Uterus (tissue), 4 donors: ENCODE measurements around the gene TANC1. TPM values are rescaled to one million over a fixed set of nuclear protein-coding genes. Genes with fewer than 3 reads are reported as not detected.

ENCODE experiments used
- DNase-seq, 2 donors: peaks; one replicate each; pipeline ENCODE4 v3.0.0-alpha.2; 2019 to 2020
- H3K27ac ChIP-seq, 2 donors: fragments of 200-600 bp; sonication (generic); 1 replicate in 1 of 2; 2 replicates in 1 of 2; pipeline ENCODE4 v1.5.1; 2016 to 2018
- H3K27me3 ChIP-seq, 2 donors: fragments of 200-600 bp; sonication (generic); one replicate each; pipeline ENCODE4 v1.5.1; 2018 to 2019; ENCODE audit warnings: control low read depth in 1 of 2
- H3K36me3 ChIP-seq, 2 donors: fragments of 200-600 bp; sonication (generic); one replicate each; pipeline ENCODE4 v1.5.1; 2019; ENCODE audit warnings: control low read depth in 1 of 2
- H3K4me1 ChIP-seq, 2 donors: fragments of 200-600 bp; sonication (generic); one replicate each; pipeline ENCODE4 v1.5.1; 2018 to 2019; ENCODE audit warnings: control low read depth in 1 of 2
- H3K4me3 ChIP-seq, 2 donors: fragments of 200-600 bp; sonication (generic); 1 replicate in 1 of 2; 2 replicates in 1 of 2; pipeline ENCODE4 v1.5.1; 2018 to 2019; ENCODE audit warnings: mild to moderate bottlenecking in 1 of 2
- H3K9me3 ChIP-seq, 2 donors: fragments of 200-600 bp; sonication (generic); one replicate each; pipeline ENCODE4 v1.5.1; 2019; ENCODE audit warnings: control low read depth in 1 of 2
- POLR2A ChIP-seq, 2 donors: fragments of 450-650 bp; IDR thresholded peaks; one replicate each; pipeline ENCODE4 v1.6.1; 2016; ENCODE audit warnings: antibody characterized with exemption in 2 of 2, mild to moderate bottlenecking in 1 of 2, moderate library complexity in 1 of 2
- intact Hi-C: fragments of 100-400 bp; cut with DNase I; formaldehyde crosslinking; loops from one replicate; pipeline ENCODE4 v1.15.1; 2023; ENCODE audit warnings: low total_unique reads
- total RNA-seq, 4 donors: library from RNA; depleted of rRNA in 3 of 4; stranded (reverse); fragments of >200 nt in 3 of 4; gene quantifications; one replicate each; pipeline versions ENCODE4 v1.1.0 to v1.2.4, GENCODE V29; 2014 to 2023
- TF ChIP-seq, protein P1 (sequence below), 4 experiments: fragments of 200-600 bp in 2 of 4; fragments of 450-650 bp in 2 of 4; sonication (generic) in 2 of 4; IDR thresholded peaks; one replicate each; pipeline ENCODE4 v1.5.1; 2016 to 2019; ENCODE audit warnings: antibody characterized with exemption in 4 of 4, mild to moderate bottlenecking in 2 of 4, moderate library complexity in 1 of 4
- donor health status: DM: yes; HTN: yes; CAD: no.

The TANC1 gene
- total RNA-seq, 4 donors from 2014 or later = 34.7 to 92.7 (median 67.4) TPM

DNA sequence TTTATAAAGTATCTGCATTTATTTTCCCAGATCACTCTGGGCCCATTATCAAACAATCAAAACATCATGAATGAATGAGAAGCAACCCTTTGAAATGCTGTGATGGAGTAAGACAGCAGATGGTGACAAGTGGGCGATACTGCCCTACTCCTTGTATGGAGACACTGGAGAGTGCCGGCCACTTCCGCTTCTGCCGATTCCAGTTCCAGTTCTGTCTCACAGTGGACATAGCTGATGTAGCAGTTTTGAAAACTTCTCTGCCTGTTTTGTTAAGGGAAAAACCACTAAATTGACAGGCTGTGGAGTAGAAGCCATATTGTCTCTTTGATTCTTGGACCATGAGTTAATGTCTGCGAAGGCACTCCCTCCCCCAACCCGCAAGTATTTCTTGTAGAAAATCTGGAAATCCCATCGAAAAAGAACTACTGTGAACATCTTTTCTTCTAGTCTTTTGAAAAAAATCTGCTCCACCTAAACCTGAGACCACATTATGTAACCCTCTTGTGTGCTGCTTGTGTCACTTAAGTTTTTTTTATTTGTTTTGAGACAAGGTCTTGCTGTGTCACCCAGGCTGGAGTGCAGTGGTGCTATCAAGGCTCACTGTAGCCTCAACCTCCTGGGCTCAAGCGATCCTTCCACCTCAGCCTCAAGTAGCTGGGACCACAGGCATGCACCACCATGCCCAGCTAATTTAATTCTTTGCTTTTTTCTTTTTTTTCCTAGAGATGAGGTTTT lies 133.5 kb downstream of the TANC1 start:
- Histone ChIP-seq H3K27ac (peak overlapping the region in 1 of 2 donors; percentile 75), H3K4me3 (no peak overlapping the region), H3K4me1 (peaks cover 7 to 8% of the 10 kb centered on the region in 2 donors), H3K27me3 (no peaks in the 10 kb centered on the region), H3K36me3 (no peaks in the 10 kb centered on the region), H3K9me3 (no peaks in the 10 kb centered on the region)
- intact Hi-C loops = no loop called here
- TF ChIP-seq, protein P1, sequence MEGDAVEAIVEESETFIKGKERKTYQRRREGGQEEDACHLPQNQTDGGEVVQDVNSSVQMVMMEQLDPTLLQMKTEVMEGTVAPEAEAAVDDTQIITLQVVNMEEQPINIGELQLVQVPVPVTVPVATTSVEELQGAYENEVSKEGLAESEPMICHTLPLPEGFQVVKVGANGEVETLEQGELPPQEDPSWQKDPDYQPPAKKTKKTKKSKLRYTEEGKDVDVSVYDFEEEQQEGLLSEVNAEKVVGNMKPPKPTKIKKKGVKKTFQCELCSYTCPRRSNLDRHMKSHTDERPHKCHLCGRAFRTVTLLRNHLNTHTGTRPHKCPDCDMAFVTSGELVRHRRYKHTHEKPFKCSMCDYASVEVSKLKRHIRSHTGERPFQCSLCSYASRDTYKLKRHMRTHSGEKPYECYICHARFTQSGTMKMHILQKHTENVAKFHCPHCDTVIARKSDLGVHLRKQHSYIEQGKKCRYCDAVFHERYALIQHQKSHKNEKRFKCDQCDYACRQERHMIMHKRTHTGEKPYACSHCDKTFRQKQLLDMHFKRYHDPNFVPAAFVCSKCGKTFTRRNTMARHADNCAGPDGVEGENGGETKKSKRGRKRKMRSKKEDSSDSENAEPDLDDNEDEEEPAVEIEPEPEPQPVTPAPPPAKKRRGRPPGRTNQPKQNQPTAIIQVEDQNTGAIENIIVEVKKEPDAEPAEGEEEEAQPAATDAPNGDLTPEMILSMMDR (IDR thresholded peaks at IDR 0.05) = no peak
- TF ChIP-seq POLR2A (IDR thresholded peaks at IDR 0.05) = no peak
- DNase-seq = no peak

DNA sequence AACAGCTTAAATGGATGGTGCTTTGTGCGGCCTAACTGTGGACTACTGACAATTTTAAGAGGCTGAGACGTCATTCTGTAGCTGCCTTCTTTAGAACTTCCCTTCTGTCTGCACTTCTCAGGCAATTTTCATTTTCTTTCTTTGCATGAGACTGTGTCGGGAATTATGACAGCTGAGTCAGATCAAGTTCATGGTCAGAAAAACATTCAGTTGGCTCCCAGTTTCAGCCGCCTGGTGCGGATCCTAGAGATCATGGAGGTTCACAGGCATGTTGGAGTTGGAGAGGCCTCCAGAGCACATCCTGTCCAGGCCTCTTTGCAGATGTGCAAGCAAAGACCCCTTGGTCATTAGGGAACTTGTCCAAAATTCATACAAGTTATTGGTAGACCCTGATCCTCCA lies 135.0 kb downstream of the TANC1 start:
- H3K27ac ChIP-seq = peak overlapping the region in 1 of 2 donors; percentile 45

DNA sequence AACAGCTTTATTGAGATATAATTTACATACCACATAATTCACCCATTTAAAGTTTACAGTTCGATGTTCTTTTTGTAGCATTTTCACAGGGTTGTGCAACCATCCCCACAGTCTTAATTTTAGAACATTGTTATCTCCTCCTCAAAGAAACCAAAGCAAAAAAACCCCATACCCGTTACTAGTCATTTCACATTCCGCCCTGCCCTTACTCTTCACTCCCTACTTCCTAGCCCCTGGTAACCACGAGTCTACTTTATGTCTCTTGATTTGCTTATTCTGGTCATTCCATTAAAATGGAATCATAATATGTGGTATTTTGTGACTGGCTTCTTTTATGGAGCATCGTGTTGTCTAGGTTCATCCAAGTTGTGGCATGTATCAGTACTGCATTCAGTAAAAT lies 137.7 kb downstream of the TANC1 start:
- H3K4me1 ChIP-seq = peaks cover 6 to 10% of the 10 kb centered on the region in 2 donors
- no peak overlapping the region for H3K4me3 ChIP-seq
- H3K36me3 ChIP-seq = no peaks in the 10 kb centered on the region
- H3K9me3 ChIP-seq = no peaks in the 10 kb centered on the region
- H3K27me3 ChIP-seq = no peaks in the 10 kb centered on the region
- intact Hi-C loops = no loop called here
- peak overlapping the region; percentile 34 to 48 for H3K27ac ChIP-seq
- DNase-seq = no peak
- no peak for TF ChIP-seq POLR2A (IDR thresholded peaks at IDR 0.05)
- TF ChIP-seq, protein P1 (IDR thresholded peaks at IDR 0.05) = peak in 2 of 4 experiments; percentile 12 to 16

More for the DNA sequence above, 135.0 kb downstream of the TANC1 start:
- H3K36me3 ChIP-seq = no peaks in the 10 kb centered on the region
- no peaks in the 10 kb centered on the region for H3K9me3 ChIP-seq
- peaks cover 10 to 13% of the 10 kb centered on the region in 2 donors for H3K4me1 ChIP-seq
- no peak overlapping the region for H3K4me3 ChIP-seq
- TF ChIP-seq POLR2A (IDR thresholded peaks at IDR 0.05) = no peak
- TF ChIP-seq, protein P1 (IDR thresholded peaks at IDR 0.05) = no peak
- no peak for DNase-seq
- intact Hi-C loops = no loop called here
- no peaks in the 10 kb centered on the region for H3K27me3 ChIP-seq

DNA sequence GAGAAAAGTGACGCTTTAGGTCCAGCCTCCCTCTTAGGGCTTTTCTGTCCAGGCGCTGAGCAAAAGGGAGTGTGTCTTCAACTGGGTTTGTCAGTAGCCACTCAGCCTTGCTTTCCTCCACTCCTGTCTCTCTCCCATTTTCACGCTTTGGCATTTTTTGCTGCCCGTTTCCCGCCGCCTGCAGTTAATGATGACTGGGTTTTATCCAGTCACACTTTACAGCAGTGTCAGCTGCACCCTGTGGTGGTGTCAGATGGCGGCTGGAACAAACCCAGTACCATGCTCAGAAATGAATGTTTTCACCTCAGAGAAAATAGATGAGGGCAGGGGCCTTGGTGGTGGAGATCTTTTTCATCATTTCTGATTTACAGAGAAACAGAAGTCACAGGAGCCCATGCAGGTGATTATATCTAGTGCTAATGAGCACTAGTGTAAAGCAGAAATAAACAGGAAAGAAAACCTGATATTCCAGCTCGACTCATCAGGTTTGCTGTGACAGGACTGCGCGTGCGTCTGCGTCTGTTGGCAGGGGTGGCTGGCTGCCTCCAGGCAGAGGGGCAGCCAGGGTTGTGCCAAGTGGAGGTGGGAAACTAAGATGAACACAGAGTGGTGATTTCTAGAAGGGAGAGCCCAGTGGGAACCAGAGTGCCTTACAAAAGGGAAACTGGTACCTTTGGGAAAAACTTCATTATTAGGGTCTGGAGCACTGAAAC lies 139.9 kb downstream of the TANC1 start:
- DNase-seq = no peak
- Histone ChIP-seq H3K27me3 (no peaks in the 10 kb centered on the region), H3K4me1 (peaks cover 6 to 10% of the 10 kb centered on the region in 2 donors), H3K36me3 (no peaks in the 10 kb centered on the region), H3K4me3 (no peak overlapping the region), H3K27ac (no peak overlapping the region), H3K9me3 (no peaks in the 10 kb centered on the region)
- TF ChIP-seq, protein P1 (IDR thresholded peaks at IDR 0.05) = no peak
- TF ChIP-seq POLR2A (IDR thresholded peaks at IDR 0.05) = no peak
- intact Hi-C loops = no loop called here

DNA sequence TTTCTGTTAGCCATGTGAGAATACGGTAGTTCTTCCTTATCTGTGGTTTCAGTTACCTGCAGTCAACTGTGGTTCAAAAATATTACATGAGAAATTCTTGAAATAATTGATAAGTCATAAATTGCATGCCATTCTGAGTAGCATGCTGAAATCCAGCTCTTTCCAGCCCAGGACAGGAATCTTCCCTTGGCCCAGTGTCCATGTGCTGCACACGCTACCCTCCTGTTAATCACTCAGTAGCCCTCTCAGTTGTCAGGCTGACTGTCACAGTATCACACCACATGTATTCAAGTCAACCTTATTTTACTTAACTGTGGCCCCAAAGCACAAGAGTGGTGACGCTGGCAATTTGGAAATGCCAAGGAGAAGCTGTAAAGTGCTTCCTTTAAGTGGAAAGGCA lies 141.1 kb downstream of the TANC1 start:
- no peaks in the 10 kb centered on the region for H3K27me3 ChIP-seq
- no peak overlapping the region for H3K4me3 ChIP-seq
- H3K9me3 ChIP-seq = no peaks in the 10 kb centered on the region
- H3K36me3 ChIP-seq = no peaks in the 10 kb centered on the region
- no peak for DNase-seq
- H3K27ac ChIP-seq = no peak overlapping the region
- TF ChIP-seq POLR2A (IDR thresholded peaks at IDR 0.05) = no peak
- TF ChIP-seq, protein P1 (IDR thresholded peaks at IDR 0.05) = no peak
- peaks cover 6 to 10% of the 10 kb centered on the region in 2 donors for H3K4me1 ChIP-seq
- intact Hi-C loops = no loop called here
